M059J (cell line): ENCODE measurements around the gene FIGLA. TPM values are rescaled to one million over a fixed set of nuclear protein-coding genes. Genes with fewer than 3 reads are reported as not detected.
A peak's percentile ranks its signal among the peaks of the same experiment; 100 is the strongest.
"Not testable (repeated sequence)": the region's sequence is repeated elsewhere in the genome, so short reads cannot be mapped to it uniquely, and the experiment has no call there.

Experiments
- DNase-seq: peaks from one replicate; pipeline ENCODE4 v3.0.0-alpha.2; 2012; ENCODE audit warnings: low read depth
- total RNA-seq: library from RNA; depleted of rRNA; stranded (reverse); fragments of >200 nt; shearing (Covaris generic); gene quantifications from 2 replicates; pipeline ENCODE4 v1.2.3, GENCODE V29; 2014

The FIGLA gene
- total RNA-seq, 1 experiment from 2014 or later: not detected

DNA sequence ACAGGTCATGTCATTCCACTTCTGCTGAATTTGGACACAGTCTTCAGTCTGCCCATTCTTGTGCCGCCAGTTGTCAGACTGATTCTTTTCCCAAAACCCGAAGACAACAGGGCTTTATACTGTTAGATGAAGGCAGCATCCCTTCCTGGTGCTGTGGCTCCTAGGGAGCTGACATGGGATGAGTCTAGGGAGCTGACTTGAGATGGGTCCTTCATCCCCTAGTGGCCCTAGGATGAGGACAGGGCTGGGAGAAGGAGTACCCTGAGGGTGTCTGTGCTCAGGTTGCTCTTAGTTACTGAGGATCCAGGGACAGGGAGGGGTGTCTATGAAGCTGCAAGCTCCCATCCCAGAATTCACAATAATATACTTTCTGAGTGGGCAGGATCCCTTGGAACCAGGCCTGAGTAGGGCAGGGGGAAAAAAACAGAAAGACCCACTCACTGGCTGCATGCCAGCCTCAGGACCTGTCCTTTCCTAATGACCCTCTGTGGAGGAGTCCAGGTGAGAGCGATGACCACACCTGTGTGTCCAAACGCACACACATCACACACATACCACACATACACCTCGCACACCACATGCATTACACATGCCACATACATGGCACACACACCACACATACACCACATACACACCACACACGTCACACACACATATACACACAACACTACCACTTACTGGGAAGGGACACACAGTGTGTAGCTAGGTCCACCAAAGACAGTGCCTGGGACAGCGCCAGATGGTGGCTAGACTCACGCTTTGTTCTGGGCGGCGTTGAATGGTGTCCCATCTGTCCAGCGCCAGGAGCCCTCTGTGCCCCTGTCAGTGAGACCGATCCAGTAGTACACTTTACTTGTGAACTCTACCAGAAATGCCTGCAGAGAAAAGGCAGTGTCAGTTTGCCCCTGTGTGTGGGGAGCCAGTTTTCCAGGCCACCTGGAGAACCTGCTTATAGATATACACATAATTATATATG, 18.8 kb upstream of the FIGLA start:
- no peak for DNase-seq

- DNase-seq: no peak
Observed at GRCh38 chr2:70807828-70808118, 17.3 kb upstream of the FIGLA start.

- DNase-seq: no peak
Observed at GRCh38 chr2:70807102-70807827, 16.8 kb upstream of the FIGLA start.

GRCh38 chr2:70806620-70807019, 16.2 kb upstream of the FIGLA start:
- no peak for DNase-seq

- DNase-seq: no peak
Observed at GRCh38 chr2:70806013-70806412, 15.6 kb upstream of the FIGLA start.

DNA sequence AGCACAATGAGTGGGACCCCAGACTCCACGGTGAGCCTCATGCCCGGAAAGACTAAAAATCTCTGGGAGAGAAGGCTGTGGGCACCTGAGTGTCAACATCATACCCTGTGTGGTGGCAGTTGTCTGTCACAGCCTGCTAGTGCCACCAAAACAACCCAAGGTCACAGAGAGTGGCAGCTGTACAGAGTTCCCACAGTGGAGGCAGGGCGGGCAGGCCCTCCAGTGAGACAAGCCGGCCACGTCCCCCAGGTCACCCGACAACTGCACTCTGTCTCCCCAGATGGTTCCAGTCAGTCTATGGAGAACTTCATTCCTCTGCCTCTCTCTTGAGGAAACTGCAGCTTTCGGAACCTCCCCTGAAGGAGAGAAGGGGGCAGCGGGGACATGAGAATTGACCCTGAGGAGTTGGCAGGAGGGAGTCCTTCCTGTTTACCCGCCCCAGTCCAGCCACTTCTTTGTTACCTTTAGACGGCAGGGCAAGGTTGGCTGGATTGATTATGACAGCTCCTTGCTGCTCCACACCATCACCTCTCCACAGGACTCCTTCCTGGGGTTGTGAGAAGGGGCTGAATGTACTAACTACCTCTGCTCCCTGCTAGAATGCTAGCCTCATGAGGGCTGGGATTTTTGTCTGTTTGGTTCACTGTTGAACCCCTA, 11.3 kb upstream of the FIGLA start:
- DNase-seq: no peak

DNA sequence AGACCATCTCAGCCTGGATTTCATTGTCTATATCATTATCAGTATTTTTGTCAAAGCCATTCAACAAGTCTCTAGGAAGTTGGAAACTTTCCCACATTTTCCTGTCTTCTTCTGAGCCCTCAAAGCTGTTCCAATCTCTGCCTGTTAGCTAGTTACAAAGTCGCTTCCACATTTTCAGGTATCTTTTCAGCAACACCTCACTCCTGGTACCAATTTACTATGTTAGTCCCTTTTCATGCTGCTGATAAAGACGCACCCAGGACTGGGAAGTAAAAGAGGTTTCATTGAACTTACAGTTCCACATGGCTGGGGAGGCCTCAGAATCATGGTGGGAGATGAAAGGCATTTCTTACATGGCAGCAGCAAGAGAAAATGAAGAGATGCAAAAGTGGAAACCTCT, 9.3 kb upstream of the FIGLA start:
- no peak for DNase-seq

DNA sequence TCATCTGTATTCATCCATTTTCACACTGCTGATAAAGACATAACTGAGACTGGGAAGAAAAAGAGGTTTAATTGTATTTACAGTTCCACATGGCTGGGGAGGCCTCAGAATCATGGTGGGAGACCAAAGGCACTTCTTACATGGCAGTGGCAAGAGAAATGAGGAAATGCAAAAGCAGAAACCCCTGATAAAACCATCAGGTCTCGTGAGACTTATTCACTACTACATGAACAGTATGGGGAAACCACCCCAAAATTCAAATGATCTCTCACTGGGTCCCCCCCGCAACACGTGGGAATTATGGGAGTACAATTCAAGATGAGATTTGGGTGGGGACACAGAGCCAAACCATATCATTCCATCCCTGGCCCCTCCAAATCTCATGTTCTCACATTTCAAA, 7.6 kb upstream of the FIGLA start:
- DNase-seq: not testable (repeated sequence)

- no peak for DNase-seq
Observed at GRCh38 chr2:70797506-70797905, 7.1 kb upstream of the FIGLA start.

GRCh38 chr2:70796262-70796661, 5.8 kb upstream of the FIGLA start:
- DNase-seq: no peak

DNA sequence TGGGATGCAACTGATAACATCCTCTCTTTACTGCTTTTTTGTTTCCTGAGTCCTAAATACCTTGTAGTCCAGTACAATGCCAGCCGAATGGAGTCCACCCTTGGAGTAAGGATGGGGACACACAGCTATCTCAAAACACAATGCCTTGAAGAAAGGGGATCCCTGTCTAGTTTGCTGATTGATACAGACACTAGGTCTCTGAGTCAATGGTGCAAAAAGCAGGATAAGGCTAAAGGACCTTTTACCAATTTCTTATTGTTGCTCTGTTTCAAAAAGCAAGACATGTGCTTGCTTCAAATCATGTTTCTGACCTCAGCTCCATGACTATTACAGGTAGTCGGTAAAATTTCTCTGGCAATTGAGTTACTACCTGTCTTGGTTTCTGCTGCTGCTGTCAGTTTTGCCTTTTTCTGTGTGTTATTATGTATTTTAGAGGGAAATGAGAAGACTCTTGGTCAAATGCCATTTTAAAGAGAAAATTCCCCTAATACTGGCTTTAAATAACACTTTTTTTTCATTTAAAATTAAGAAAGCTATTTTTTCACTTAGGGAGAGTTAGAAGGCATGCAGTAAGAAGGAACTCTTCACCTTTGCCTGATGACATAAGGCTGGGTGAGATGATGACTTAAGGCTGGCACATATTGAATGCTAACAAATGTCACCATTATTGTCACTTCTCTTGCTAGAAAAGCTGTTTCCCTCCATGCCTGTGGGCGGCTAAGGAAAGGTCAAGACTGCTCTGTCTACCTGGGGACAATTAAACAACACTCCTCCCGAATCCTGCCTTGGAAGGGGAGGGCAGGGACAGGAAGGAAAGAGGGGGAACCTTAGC, 4.9 kb upstream of the FIGLA start:
- DNase-seq: no peak

GRCh38 chr2:70793450-70793849, 3.0 kb upstream of the FIGLA start:
- no peak for DNase-seq

- DNase-seq: peak; percentile 54
Observed at GRCh38 chr2:70789304-70790135, 923 bp downstream of the FIGLA start.

DNA sequence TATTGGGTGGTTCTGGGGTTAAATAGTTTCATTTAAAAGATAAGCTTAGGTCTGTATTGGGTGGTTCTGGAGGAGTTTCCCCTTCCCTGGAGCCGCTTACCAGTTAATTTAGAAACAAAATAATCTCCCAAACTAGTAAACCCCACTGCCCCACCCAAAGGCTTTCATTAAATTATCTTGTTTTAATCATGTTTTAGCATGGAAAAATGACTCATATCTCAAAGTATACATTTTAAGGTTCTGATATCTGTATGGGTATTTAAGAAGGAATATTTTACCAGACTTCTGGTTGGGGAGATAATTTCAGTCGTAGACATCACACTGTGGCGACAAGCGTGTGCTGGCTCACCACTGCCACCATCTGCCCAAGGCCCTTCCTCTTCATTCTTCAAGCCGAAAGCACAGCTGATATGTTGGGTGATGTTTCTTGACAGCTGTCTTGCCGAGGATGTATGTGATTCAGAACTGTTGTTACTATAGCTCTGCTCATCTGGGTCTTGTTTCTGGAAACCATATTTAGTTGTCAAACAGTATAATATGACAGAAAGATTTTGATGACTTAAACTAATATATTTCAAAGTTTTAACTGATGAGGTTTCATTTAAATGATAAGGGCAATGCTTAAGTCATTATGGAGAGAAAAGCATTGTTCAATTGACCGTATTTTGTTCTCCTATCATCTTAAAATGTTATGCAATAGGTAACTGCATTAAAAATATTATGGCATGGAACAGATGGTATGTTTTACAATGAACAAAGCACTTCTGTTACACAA, 5.1 kb downstream of the FIGLA start:
- peak; percentile 45 for DNase-seq

DNA sequence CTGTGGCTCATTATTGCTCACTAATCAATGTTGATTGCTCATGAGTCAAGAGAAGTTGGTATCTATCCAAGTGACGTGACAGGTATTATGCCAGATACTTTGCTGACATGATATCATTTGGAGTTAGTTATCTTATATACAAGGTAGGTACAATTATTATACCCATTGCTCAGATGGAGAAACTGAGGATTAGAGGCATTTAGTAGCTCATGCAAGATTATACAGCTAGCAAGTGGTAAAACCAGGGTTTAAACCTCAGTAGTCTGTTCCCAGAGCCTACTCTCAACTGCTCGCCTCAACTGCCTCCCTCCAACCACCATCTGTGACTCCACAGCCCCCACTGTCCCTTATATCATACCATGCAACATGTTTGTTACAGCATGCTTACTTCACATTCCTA, 6.1 kb downstream of the FIGLA start:
- DNase-seq: no peak

GRCh38 chr2:70779911-70780545, 10.4 kb downstream of the FIGLA start:
- DNase-seq: peak; percentile 74

- no peak for DNase-seq
Observed at GRCh38 chr2:70779491-70779890, 11.0 kb downstream of the FIGLA start.

DNA sequence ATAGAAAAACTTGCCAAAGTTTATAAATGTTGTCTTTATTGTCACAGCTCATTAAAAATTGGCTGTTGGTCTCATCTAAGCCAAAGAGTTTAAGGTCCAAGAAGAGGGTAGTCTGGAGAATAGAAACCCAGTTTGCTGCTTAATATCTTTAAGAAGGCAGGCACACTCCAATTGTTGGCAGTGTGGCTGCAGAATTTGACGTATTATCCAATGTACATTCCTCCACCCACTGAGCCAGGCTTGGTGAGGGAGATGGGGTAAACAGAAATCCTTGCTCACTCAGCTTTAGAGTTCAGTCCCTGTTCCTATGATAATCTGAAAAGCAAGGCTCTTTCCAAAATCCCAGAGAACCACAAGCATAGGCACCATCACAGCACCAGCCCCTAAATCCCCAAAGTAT, 11.8 kb downstream of the FIGLA start:
- DNase-seq: no peak

DNA sequence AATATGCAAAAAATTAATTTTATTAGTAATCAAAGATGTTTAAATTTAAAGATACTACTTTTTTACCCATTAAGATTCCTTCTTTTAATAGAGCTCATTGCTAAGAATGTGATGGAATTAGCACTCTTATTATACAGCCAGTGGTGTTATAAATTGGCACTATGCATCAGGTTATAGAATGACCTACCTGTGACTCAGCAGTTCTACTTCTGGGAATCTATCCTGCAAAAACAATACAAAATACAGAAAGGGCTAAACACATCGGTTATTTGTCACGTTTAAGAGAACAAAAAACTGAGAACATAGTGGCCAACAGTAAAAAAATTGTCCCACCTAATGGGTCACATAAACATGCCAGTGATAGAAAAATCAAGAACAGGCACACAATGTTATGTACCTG, 13.0 kb downstream of the FIGLA start:
- peak; percentile 24 for DNase-seq

DNA sequence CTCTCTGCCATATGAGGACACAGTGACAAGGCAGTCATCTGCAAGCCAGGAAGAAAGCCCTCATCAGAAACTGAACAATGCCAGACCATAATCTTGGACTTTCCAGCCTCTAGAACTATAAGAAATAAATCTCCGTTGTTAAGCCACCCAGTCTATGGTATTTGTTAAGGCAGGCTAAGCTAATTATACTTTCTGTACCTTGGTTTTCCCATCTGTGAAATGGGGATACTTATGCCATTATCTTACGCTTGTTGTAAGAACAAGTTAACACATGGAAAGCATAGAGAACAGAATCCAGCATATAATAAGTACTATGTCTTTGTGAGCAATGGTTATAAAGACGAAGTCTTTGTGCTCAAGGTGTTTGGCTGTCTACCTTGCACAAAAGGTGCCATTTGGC, 14.2 kb downstream of the FIGLA start:
- no peak for DNase-seq
